A673 (cell line): ENCODE results near the gene KRAS. TPM values are rescaled to one million over a fixed set of nuclear protein-coding genes. Genes with fewer than 3 reads are reported as not detected.

Experiments
- BruUV-seq: library from RNA; stranded (reverse); fragments of 400-500 nt; replicated peaks from 2 replicates; lab custom pipeline; 2021; lab: Mats Ljungman, UMichigan
- CTCF ChIA-PET: fragments of 300-600 bp; sonication (Branson Sonifier 250); formaldehyde crosslinking; loops from one replicate; lab custom pipeline; 2022; ENCODE audit warnings: antibody characterized with exemption; lab: Charles Lee
- POLR2A ChIA-PET: fragments of 300-600 bp; sonication (Branson Sonifier 250); formaldehyde crosslinking; loops from one replicate; lab custom pipeline; 2022; ENCODE audit warnings: antibody characterized with exemption; ENCODE audit not compliant: low non-redundant PET; lab: Charles Lee
- DNase-seq: peaks from one replicate; pipeline ENCODE4 v3.0.0-alpha.2; 2015; ENCODE audit warnings: low spot score
- H3K27ac ChIP-seq: fragments of 200-600 bp; sonication (generic); 2 replicates; pipeline ENCODE4 v1.5.1; 2016; ENCODE audit warnings: mixed run types, low read depth, mild to moderate bottlenecking, mixed read lengths, antibody characterized with exemption, low read length; ENCODE audit not compliant: poor library complexity, severe bottlenecking
- H3K27me3 ChIP-seq: fragments of 200-600 bp; sonication (generic); replicated peaks from 2 replicates; pipeline ENCODE4 v1.6.1; 2017; ENCODE audit warnings: mixed run types, low read depth, mild to moderate bottlenecking, mixed read lengths, antibody characterized with exemption, low read length; ENCODE audit not compliant: insufficient read depth, poor library complexity
- H3K36me3 ChIP-seq: fragments of 200-600 bp; sonication (generic); 2 replicates; pipeline ENCODE4 v1.6.1; 2016; ENCODE audit warnings: mixed run types, mild to moderate bottlenecking, mixed read lengths, antibody characterized with exemption, low read length; ENCODE audit not compliant: insufficient read depth, poor library complexity, severe bottlenecking
- H3K4me1 ChIP-seq: fragments of 200-600 bp; sonication (generic); 2 replicates; pipeline ENCODE4 v1.6.1; 2017; ENCODE audit warnings: mixed run types, mild to moderate bottlenecking, mixed read lengths, antibody characterized with exemption, low read length; ENCODE audit not compliant: insufficient read depth, poor library complexity, severe bottlenecking
- H3K4me3 ChIP-seq: fragments of 200-600 bp; sonication (generic); 2 replicates; pipeline ENCODE4 v1.5.1; 2016; ENCODE audit warnings: low read depth, mixed run types, mild to moderate bottlenecking, mixed read lengths, low read length; ENCODE audit not compliant: poor library complexity, severe bottlenecking
- H3K9me3 ChIP-seq: fragments of 200-600 bp; sonication (generic); 2 replicates; pipeline ENCODE4 v1.6.1; 2016; ENCODE audit warnings: mixed run types, low read depth, mild to moderate bottlenecking, mixed read lengths, antibody characterized with exemption, low read length; ENCODE audit not compliant: poor library complexity, severe bottlenecking
- CTCF ChIP-seq: fragments of 300-800, 200-600 bp; sonication (generic); conservative IDR thresholded peaks from 2 replicates; pipeline ENCODE4 v1.5.1; 2017; ENCODE audit warnings: low read depth, mild to moderate bottlenecking, antibody characterized with exemption, low read length, moderate library complexity, mixed read lengths
- EZH2 ChIP-seq: fragments of 200-600 bp; sonication (generic); IDR thresholded peaks from 2 replicates; pipeline ENCODE4 v1.6.1; 2017; ENCODE audit warnings: borderline replicate concordance, low read depth, mild to moderate bottlenecking, mixed read lengths, antibody characterized with exemption, low read length; ENCODE audit not compliant: poor library complexity, severe bottlenecking
- intact Hi-C: fragments of 100-400 bp; cut with micrococcal nuclease; formaldehyde crosslinking; loops from one replicate; pipeline ENCODE4 v1.10.0; 2022; ENCODE audit not compliant: unreplicated experiment
- total RNA-seq: library from RNA; stranded (reverse); gene quantifications from 2 replicates; pipeline ENCODE4 v1.2.3, GENCODE V29; 2021

Gene KRAS
- total RNA-seq, 1 experiment from 2014 or later: 25.2 TPM

DNA sequence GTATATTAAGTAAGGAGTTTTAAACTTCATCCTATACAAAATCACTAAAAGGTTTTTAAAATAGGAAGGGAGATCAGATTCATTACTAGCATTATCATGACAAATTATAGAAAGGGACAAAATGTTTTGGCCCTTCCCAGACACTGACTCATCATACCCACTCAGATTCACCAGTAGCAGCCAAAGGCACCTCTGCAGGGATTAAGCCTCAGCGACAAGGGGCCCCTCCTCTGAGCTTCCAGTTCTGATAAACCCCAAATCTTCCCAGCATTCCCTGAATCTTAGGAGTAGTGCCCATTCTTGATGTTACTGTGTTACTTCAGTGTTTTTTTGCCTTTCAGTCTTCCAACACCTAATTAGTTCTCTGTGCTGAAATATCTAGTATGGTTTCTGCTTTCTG, 14.5 kb downstream of the KRAS start:
- POLR2A ChIA-PET: no interaction called here

GRCh38 chr12:25213338-25213737, 37.4 kb downstream of the KRAS start:
- Histone ChIP-seq H3K27ac (no peak overlapping the region), H3K27me3 (no peaks in the 10 kb centered on the region), H3K36me3 (peaks cover 7% of the 10 kb centered on the region), H3K4me3 (no peak overlapping the region), H3K4me1 (no peaks in the 10 kb centered on the region), H3K9me3 (no peaks in the 10 kb centered on the region)
- BruUV-seq: no TSS peak
- no peak for DNase-seq
- intact Hi-C loops: no loop called here
- CTCF ChIA-PET: no interaction called here
- TF ChIP-seq CTCF (no peak), EZH2 (no peak)
- POLR2A ChIA-PET: no interaction called here

More for the DNA sequence above, 14.5 kb downstream of the KRAS start:
- no TSS peak for BruUV-seq
- Histone ChIP-seq H3K4me1 (peaks cover 9% of the 10 kb centered on the region), H3K27ac (no peak overlapping the region), H3K27me3 (no peaks in the 10 kb centered on the region), H3K9me3 (no peaks in the 10 kb centered on the region), H3K36me3 (peaks cover 4% of the 10 kb centered on the region), H3K4me3 (no peak overlapping the region)
- CTCF ChIA-PET: no interaction called here
- DNase-seq: peak; percentile 18
- no peak for TF ChIP-seq EZH2
- no peak for TF ChIP-seq CTCF
- intact Hi-C loops: no loop called here

- POLR2A ChIA-PET: no interaction called here
- Histone ChIP-seq H3K27ac (no peak overlapping the region), H3K9me3 (no peaks in the 10 kb centered on the region), H3K36me3 (peaks cover 7% of the 10 kb centered on the region), H3K4me3 (no peak overlapping the region), H3K27me3 (no peaks in the 10 kb centered on the region), H3K4me1 (no peaks in the 10 kb centered on the region)
- BruUV-seq: no TSS peak
- no peak for DNase-seq
- intact Hi-C loops: no loop called here
- no peak for TF ChIP-seq EZH2
- no peak for TF ChIP-seq CTCF
- CTCF ChIA-PET: no interaction called here
Observed at GRCh38 chr12:25208554-25208953, 42.2 kb downstream of the KRAS start.
